Esophagus muscularis mucosa (tissue), 4 donors: Measurements from ENCODE around the gene RNGTT. TPM values are rescaled to one million over a fixed set of nuclear protein-coding genes. Genes with fewer than 3 reads are reported as not detected.

ENCODE experiments used
- DNase-seq: peaks from one replicate; pipeline ENCODE4 v3.0.0-alpha.2; 2017; ENCODE audit errors: extremely low spot score
- H3K27ac ChIP-seq, 4 donors: fragments of 200-600 bp; sonication (generic); replicated peaks in 1 of 4; 1 replicate in 3 of 4; 2 replicates in 1 of 4; pipeline ENCODE4 v1.5.1; 2016 to 2019; ENCODE audit warnings: mild to moderate bottlenecking in 1 of 4
- H3K27me3 ChIP-seq, 4 donors: fragments of 200-600 bp; sonication (generic); one replicate each; pipeline versions ENCODE4 v1.5.1 to v1.6.0; 2016 to 2019
- H3K36me3 ChIP-seq, 4 donors: fragments of 200-600 bp; sonication (generic); one replicate each; pipeline ENCODE4 v1.5.1; 2016 to 2019
- H3K4me1 ChIP-seq, 4 donors: fragments of 200-600 bp; sonication (generic); one replicate each; pipeline ENCODE4 v1.5.1; 2016 to 2019
- H3K4me3 ChIP-seq, 4 donors: fragments of 200-600 bp; sonication (generic); 1 replicate in 2 of 4; 2 replicates in 2 of 4; pipeline ENCODE4 v1.5.1; 2016 to 2019; ENCODE audit warnings: mild to moderate bottlenecking in 4 of 4, moderate library complexity in 1 of 4
- H3K9me3 ChIP-seq, 4 donors: fragments of 200-600 bp; sonication (generic); 1 replicate in 3 of 4; 2 replicates in 1 of 4; pipeline ENCODE4 v1.5.1; 2016 to 2019
- EP300 ChIP-seq: sonication (generic); formaldehyde crosslinking; IDR thresholded peaks from one replicate; pipeline ENCODE4 v1.6.1; 2017; ENCODE audit warnings: antibody characterized with exemption
- POLR2A ChIP-seq: fragments of 450-650 bp; IDR thresholded peaks from one replicate; pipeline ENCODE4 v1.6.1; 2017; ENCODE audit warnings: antibody characterized with exemption, moderate library complexity, mild to moderate bottlenecking, low read depth
- POLR2AphosphoS5 ChIP-seq, 2 donors: sonication (generic); formaldehyde crosslinking; IDR thresholded peaks; one replicate each; pipeline ENCODE4 v1.6.1; 2017; ENCODE audit warnings: antibody characterized with exemption in 2 of 2
- WGBS: methylation state at CpG from one replicate; pipeline ENCODE4 v1.1.5; 2018; 5-methylcytosine and 5-hydroxymethylcytosine counted together
- intact Hi-C: fragments of 100-400 bp; cut with DNase I; formaldehyde crosslinking; loops from one replicate; pipeline ENCODE4 v1.15.1; 2023
- total RNA-seq, 4 donors: library from RNA; depleted of rRNA; stranded (reverse); fragments of >200 nt; gene quantifications; one replicate each; pipeline versions ENCODE4 v1.1.0 to v1.2.1, GENCODE V29; 2016
- TF ChIP-seq, protein P1 (sequence below), 3 experiments: fragments of 200-600 bp in 2 of 3; fragments of 450-650 bp in 1 of 3; sonication (generic) in 2 of 3; IDR thresholded peaks; one replicate each; pipeline ENCODE4 v1.5.1; 2017 to 2019; ENCODE audit warnings: antibody characterized with exemption in 3 of 3, mild to moderate bottlenecking in 2 of 3, moderate library complexity in 1 of 3

RNGTT gene
- total RNA-seq, 4 donors from 2014 or later: 10.7 to 13.9 (median 12.0) TPM

DNA sequence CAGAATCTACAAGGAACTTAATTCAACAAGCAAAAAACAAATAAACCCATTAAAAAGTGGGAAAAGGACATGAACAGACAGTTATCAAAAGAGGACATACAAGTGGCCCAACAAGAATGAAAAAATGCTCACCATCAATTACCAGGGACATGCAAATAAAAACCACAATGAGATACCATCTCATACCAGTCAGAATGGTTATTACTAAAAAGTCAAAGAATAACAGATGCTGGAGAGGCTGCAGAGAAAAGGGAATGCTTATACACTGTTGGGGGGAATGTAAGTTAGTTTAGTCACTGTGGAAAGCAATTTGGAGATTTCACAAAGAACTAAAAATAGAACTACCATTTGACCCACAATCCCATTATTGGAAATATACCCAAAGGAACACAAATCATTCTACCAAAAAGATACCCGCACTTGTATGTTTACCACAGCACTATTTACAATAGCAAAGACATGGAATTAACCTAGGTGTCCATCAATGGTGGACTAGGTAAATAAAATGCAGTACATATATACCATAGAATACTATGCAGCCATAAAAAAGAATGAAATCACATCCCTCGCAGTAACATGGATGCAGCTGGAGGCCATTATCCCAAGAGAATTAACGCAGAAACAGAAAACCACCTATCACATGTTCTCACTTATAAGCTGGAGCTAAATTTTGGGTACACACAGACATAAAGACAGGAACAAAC, 48.4 kb downstream of the RNGTT start:
- WGBS: 98% methylated on average over 3 of the region's 3 CpGs
- no peaks in the 10 kb centered on the region for H3K9me3 ChIP-seq
- TF ChIP-seq EP300 (no peak), POLR2AphosphoS5 (IDR thresholded peaks at IDR 0.05) (no peak), POLR2A (no peak)
- TF ChIP-seq, protein P1, sequence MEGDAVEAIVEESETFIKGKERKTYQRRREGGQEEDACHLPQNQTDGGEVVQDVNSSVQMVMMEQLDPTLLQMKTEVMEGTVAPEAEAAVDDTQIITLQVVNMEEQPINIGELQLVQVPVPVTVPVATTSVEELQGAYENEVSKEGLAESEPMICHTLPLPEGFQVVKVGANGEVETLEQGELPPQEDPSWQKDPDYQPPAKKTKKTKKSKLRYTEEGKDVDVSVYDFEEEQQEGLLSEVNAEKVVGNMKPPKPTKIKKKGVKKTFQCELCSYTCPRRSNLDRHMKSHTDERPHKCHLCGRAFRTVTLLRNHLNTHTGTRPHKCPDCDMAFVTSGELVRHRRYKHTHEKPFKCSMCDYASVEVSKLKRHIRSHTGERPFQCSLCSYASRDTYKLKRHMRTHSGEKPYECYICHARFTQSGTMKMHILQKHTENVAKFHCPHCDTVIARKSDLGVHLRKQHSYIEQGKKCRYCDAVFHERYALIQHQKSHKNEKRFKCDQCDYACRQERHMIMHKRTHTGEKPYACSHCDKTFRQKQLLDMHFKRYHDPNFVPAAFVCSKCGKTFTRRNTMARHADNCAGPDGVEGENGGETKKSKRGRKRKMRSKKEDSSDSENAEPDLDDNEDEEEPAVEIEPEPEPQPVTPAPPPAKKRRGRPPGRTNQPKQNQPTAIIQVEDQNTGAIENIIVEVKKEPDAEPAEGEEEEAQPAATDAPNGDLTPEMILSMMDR (IDR thresholded peaks at IDR 0.05): no peak
- no peaks in the 10 kb centered on the region for H3K36me3 ChIP-seq
- no peak overlapping the region for H3K27ac ChIP-seq
- intact Hi-C loops: no loop called here
- H3K4me3 ChIP-seq: no peak overlapping the region
- no peaks in the 10 kb centered on the region for H3K27me3 ChIP-seq
- DNase-seq: no peak
- H3K4me1 ChIP-seq: peaks cover 0 to 9% (median 5%) of the 10 kb centered on the region in 4 donors

DNA sequence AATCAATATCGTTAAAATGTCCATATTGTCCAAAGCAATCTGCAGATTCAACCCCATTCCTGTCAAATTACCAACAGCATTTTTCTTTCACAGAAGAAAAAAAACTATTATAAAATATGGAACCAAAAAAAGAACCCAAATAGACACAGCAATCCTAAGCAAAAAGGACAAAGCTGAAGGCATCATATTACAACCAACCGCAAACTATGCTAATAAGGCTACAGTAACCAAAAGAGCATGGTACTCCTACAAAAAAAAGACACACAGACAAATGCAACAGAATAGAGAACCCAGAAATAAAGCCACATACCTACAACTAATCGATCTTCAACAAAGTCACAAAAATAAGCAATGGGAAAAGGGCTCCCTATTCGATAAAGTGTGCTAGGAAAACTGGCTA, 49.2 kb downstream of the RNGTT start:
- 93% methylated on average over 4 of the region's 4 CpGs for WGBS
- Histone ChIP-seq H3K27ac (no peak overlapping the region), H3K36me3 (no peaks in the 10 kb centered on the region), H3K9me3 (no peaks in the 10 kb centered on the region), H3K4me3 (no peak overlapping the region), H3K4me1 (peaks cover under 1 to 9% (median 5%) of the 10 kb centered on the region in 4 donors), H3K27me3 (no peaks in the 10 kb centered on the region)
- intact Hi-C loops: no loop called here
- TF ChIP-seq EP300 (no peak), POLR2A (no peak), POLR2AphosphoS5 (IDR thresholded peaks at IDR 0.05) (no peak)
- TF ChIP-seq, protein P1 (IDR thresholded peaks at IDR 0.05): no peak
- DNase-seq: no peak

DNA sequence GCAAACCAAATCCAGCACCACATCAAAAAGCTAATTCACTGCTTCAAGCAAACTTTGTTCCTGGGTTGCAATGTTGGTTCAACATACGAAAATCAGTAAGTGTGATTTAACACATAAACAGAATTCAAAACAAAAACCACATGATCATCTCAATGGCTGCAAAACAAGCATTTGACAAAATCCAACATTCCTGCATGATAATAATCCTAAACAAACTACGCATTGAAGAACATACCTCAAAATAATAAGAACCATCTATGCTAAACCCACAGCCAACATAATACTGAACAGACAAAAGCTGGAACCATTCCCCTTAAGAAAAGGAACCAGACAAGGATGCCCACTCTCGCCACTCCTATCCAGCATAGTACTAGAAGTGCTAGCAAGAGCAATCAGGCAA, 49.9 kb downstream of the RNGTT start:
- H3K27ac ChIP-seq: no peak overlapping the region
- H3K4me3 ChIP-seq: no peak overlapping the region
- no peaks in the 10 kb centered on the region for H3K36me3 ChIP-seq
- 90% methylated on average over 3 of the region's 3 CpGs for WGBS
- peaks cover 8 to 13% (median 11%) of the 10 kb centered on the region in 4 donors for H3K4me1 ChIP-seq
- no peak for DNase-seq
- intact Hi-C loops: no loop called here
- no peaks in the 10 kb centered on the region for H3K27me3 ChIP-seq
- H3K9me3 ChIP-seq: no peaks in the 10 kb centered on the region
- TF ChIP-seq, protein P1 (IDR thresholded peaks at IDR 0.05): no peak
- TF ChIP-seq POLR2AphosphoS5 (IDR thresholded peaks at IDR 0.05) (no peak), POLR2A (no peak), EP300 (no peak)

DNA sequence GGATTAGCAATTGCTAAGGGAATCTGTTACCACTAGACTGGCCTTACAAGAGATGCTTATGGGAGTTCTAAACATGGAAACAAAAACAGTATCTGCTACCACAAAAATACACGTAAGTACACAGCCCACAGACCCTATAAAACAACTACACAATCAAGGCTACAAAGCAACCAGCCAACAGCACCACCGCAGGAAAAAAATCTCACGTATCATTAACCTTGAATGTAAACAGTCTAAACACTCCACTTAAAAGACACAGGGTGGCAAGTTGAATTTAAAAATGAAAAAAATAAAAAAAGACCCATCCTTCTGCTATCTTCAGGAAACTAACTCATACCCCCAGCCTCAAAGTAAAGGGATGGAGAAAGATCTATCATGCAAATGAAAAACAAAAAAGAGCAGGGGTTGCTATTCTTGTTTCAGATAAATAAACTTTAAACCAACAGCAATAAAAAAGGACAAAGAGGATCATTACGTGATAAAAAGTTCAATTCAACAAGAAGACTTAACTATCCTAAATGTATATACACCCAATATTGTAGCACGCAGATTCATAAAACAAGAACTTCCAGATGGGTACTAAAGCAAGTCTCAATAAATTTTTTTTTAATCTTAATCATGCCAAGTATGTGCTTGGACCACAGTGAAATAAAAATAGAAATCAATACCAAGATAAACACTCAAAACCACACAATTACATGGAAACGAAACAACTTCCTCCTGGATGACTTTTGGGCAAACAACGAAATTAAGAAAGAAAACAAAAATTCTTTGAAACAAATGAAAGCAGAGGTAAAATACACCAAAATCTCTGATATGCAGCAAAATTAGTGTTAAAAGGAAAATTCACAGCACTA, 52.3 kb downstream of the RNGTT start:
- 86% methylated on average over 7 of the region's 7 CpGs for WGBS
- no peak for DNase-seq
- Histone ChIP-seq H3K27me3 (no peaks in the 10 kb centered on the region), H3K36me3 (no peaks in the 10 kb centered on the region), H3K27ac (no peak overlapping the region), H3K9me3 (no peaks in the 10 kb centered on the region), H3K4me1 (peaks cover 9 to 13% (median 11%) of the 10 kb centered on the region in 4 donors), H3K4me3 (no peak overlapping the region)
- intact Hi-C loops: no loop called here
- TF ChIP-seq, protein P1 (IDR thresholded peaks at IDR 0.05): no peak
- TF ChIP-seq EP300 (no peak), POLR2A (no peak), POLR2AphosphoS5 (IDR thresholded peaks at IDR 0.05) (no peak)
